Eye (tissue), 1 donor: ENCODE results near the gene MAGOH.
"Not testable (repeated sequence)": the region's sequence is repeated elsewhere in the genome, so short reads cannot be mapped to it uniquely, and the experiment has no call there.

Experiments
- DNase-seq: peaks from one replicate; pipeline ENCODE4 v3.0.0-alpha.2; 2015

Gene MAGOH

GRCh38 chr1:53219711-53220110, 18.6 kb downstream of the MAGOH start:
- DNase-seq: no peak

GRCh38 chr1:53218201-53218600, 20.1 kb downstream of the MAGOH start:
- no peak for DNase-seq

GRCh38 chr1:53214376-53214940, 23.9 kb downstream of the MAGOH start:
- DNase-seq: no peak

GRCh38 chr1:53210954-53211353, 27.4 kb downstream of the MAGOH start:
- no peak for DNase-seq

- no peak for DNase-seq
Observed at GRCh38 chr1:53210352-53210751, 28.0 kb downstream of the MAGOH start.

GRCh38 chr1:53207726-53208125, 30.6 kb downstream of the MAGOH start:
- no peak for DNase-seq

GRCh38 chr1:53206735-53207379, 31.5 kb downstream of the MAGOH start:
- DNase-seq: no peak

- DNase-seq: peak; percentile 31
Observed at GRCh38 chr1:53206083-53206685, 32.1 kb downstream of the MAGOH start.

- DNase-seq: not testable (repeated sequence)
Observed at GRCh38 chr1:53205496-53205895, 32.8 kb downstream of the MAGOH start.

GRCh38 chr1:53203466-53203865, 34.9 kb downstream of the MAGOH start:
- DNase-seq: no peak

GRCh38 chr1:53198241-53198651, 40.1 kb downstream of the MAGOH start:
- DNase-seq: peak; percentile 51

- DNase-seq: no peak
Observed at GRCh38 chr1:53197291-53198200, 40.8 kb downstream of the MAGOH start.

GRCh38 chr1:53196485-53197290, 41.6 kb downstream of the MAGOH start, which contains the start of gene CPT2:
CPT2 (plus strand) TSS chr1:53196824; CDS start chr1:53196944, 120 bp downstream.
- DNase-seq: peak; percentile 95

GRCh38 chr1:53196017-53196484, 42.3 kb downstream of the MAGOH start:
- DNase-seq: no peak

- DNase-seq: no peak
Observed at GRCh38 chr1:53195246-53196016, 42.9 kb downstream of the MAGOH start.

GRCh38 chr1:53190210-53190611, 48.1 kb downstream of the MAGOH start:
- peak; percentile 74 for DNase-seq

- DNase-seq: no peak
Observed at GRCh38 chr1:53189061-53189460, 49.3 kb downstream of the MAGOH start.

- no peak for DNase-seq
Observed at GRCh38 chr1:53188099-53188498, 50.2 kb downstream of the MAGOH start.

GRCh38 chr1:53187401-53187800, 50.9 kb downstream of the MAGOH start:
- no peak for DNase-seq

- no peak for DNase-seq
Observed at GRCh38 chr1:53186533-53186932, 51.8 kb downstream of the MAGOH start.

GRCh38 chr1:53185955-53186297, 52.4 kb downstream of the MAGOH start:
- not testable (repeated sequence) for DNase-seq
